NCI-H128 (cell line): Measurements from ENCODE around the gene NTN3.

ENCODE experiments used
- DNase-seq: peaks from one replicate; lab custom pipeline; 2025; ENCODE audit not compliant: unreplicated experiment; lab: John Stamatoyannopoulos, UW

The NTN3 gene

GRCh38 chr16:2495041-2495440 is 23.9 kb downstream of the NTN3 start:
- no peak for DNase-seq

GRCh38 chr16:2496223-2497115 is 25.4 kb downstream of the NTN3 start:
- DNase-seq: no peak

- DNase-seq: no peak
Observed at GRCh38 chr16:2497116-2497630, 26.1 kb downstream of the NTN3 start.

GRCh38 chr16:2497695-2498484 is 26.8 kb downstream of the NTN3 start:
- no peak for DNase-seq

GRCh38 chr16:2498531-2499253 is 27.6 kb downstream of the NTN3 start:
- no peak for DNase-seq

GRCh38 chr16:2499454-2499853 is 28.4 kb downstream of the NTN3 start:
- DNase-seq: no peak

GRCh38 chr16:2499890-2500429 is 28.9 kb downstream of the NTN3 start:
- DNase-seq: no peak

- no peak for DNase-seq
Observed at GRCh38 chr16:2500430-2500917, 29.4 kb downstream of the NTN3 start.

GRCh38 chr16:2500918-2501750 is 30.0 kb downstream of the NTN3 start:
- DNase-seq: peak; percentile 74

- no peak for DNase-seq
Observed at GRCh38 chr16:2501946-2502895, 31.1 kb downstream of the NTN3 start.

GRCh38 chr16:2505695-2506094 is 34.6 kb downstream of the NTN3 start:
- no peak for DNase-seq

- DNase-seq: no peak
Observed at GRCh38 chr16:2507052-2507659, 36.1 kb downstream of the NTN3 start.

GRCh38 chr16:2507665-2508064 is 36.6 kb downstream of the NTN3 start:
- DNase-seq: no peak

- DNase-seq: no peak
Observed at GRCh38 chr16:2508722-2509400, 37.8 kb downstream of the NTN3 start.

- DNase-seq: no peak
Observed at GRCh38 chr16:2511128-2511800, 40.2 kb downstream of the NTN3 start.

GRCh38 chr16:2511996-2512734 is 41.1 kb downstream of the NTN3 start:
- no peak for DNase-seq
